Measurements from ENCODE around the gene VWA3B.
"Not testable (repeated sequence)": the region's sequence is repeated elsewhere in the genome, so short reads cannot be mapped to it uniquely, and the experiment has no call there.

Gene VWA3B, protein sequence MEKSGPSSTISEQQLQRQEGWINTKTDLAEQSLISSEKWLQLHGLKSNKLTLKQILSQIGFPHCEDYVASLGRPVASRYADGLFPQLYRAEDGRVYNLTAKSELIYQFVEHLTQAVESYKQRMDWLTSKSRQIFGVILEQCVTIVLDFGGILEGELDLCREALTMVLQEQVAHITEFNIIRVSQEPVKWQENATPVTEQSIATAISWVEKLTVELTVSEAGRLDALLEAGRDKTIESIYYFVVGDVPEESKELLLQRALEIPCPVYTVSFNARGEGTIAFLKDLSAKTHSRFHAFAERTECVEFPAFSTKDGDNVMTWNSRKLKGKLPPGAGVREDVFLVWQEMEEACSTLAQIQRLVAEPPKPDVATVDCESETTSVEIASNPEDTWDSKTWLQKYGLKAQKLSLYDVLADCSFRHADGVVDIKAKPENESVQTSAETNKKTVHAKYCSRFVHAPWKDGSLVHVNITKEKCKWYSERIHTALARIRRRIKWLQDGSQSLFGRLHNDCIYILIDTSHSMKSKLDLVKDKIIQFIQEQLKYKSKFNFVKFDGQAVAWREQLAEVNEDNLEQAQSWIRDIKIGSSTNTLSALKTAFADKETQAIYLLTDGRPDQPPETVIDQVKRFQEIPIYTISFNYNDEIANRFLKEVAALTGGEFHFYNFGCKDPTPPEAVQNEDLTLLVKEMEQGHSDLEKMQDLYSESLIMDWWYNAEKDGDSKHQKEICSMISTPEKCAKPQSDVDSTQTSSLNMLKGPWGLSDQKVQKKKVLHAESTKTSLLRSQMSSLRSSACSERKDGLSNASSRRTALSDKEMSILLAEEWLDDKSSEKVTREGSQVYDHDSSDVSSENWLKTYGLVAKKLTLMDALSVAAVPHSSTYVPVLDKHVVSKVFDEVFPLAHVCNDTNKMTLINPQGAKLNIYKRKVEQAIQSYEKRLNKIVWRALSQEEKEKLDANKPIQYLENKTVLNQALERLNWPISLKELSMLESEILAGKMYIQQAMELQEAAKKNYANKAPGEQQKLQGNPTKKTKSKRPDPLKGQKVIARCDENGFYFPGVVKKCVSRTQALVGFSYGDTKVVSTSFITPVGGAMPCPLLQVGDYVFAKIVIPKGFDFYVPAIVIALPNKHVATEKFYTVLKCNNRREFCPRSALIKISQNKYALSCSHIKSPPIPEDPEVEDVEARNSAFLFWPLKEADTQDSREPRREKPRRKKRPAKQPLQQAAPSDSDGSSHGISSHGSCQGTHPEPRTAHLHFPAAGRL (N-terminal part only)

DNA sequence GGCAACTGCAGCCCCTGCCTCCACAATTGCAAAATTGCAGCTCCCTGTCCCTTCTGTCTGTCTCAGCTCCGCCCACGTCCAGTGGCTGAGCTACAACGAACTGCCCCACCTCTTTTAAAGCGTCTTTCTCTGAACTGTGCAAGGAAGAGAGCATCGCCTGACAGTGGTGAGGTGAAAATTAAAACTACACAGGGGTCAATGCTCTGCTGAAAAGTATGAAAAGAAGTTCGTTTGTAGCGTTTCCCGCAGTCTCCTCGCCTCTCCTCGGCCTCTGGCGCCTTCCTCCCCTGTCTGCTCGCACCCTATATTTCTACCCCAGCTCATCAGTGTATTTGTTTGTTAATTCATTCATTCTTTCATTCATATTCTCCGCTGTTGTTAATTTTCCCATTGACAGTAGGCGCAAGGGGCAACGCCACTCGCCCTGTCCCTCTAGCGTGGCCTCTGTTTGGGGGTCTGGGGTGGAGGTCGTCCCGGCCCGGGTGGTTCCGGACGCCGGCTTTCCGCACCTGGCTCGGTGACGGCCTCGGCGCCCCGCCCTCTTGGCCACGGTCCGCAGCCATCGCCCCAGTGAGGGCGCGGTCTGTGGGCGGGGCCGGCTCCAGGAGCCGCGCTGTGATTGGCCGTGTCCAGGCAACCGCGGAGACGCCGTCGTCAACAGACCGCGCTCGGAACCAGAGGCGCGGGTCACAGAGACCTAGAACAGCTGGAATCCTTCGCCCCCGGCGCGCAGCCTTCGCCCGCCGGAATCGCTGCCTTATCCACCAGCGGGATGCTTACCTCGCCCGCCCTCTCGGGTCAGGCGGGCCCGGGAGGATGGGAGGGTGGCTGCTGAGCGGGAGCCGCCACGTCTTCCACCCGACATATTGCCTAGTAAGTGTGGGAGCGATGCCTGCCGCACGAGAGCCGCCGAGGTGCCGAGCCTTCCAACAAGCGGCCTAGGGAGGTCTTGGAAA, at the start of gene VWA3B:
Gene VWA3B, plus strand, starts transcription at position 677 of the 956 bp plus-strand sequence. CDS start 5,926 bp downstream, outside the sequence.
- Histone ChIP-seq H3K9ac (peak within 1 kb of the TSS; percentile 20 to 64 (median 50); a peak in 17 of 22 replicates), H3K9me3 (replicated peaks in 1 of 11) (no peaks in the 10 kb centered on the region), H3K36me3 (no peaks in the 10 kb centered on the region), H3K4me2 (peak within 1 kb of the TSS; percentile 90 to 100 (median 96)), H3K27me3 (peaks cover 0 to 45% (median 8%) of the 10 kb centered on the region in 11 experiments; a peak in 12 of 22 replicates), H3K4me1 (peaks cover 36 to 69% (median 59%) of the 10 kb centered on the region in 10 experiments), H3K4me3 (peak within 1 kb of the TSS; percentile 48 to 74 (median 60)), H4K20me1 (peaks cover 0 to 5% (median 0%) of the 10 kb centered on the region in 11 experiments; a peak in 2 of 22 replicates), H3K27ac (peak within 1 kb of the TSS in 6 of 11 experiments; percentile 3 to 70 (median 50); a peak in 7 of 22 replicates)
- TF ChIP-seq Cebpa-rat (IDR thresholded peaks at IDR 0.05), result no peak

DNA sequence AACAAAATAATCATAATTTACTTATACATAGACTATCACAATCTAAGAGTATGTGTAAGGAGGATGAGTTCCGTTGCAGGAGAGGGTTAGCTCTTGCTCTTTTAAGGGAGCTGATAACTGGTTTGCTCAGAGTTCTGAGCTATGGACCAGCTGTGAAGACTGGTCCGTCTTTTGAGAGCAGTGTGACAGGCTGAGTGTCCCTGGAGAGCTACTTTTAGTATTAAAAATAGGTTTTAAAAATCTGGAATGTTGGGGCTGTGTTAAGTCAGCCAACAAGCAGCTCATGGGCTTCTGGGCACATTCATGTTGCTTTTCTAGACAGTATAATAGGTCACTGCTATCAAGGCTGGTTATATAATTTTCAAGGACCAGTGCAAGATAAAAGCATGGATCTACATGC, 49.8 kb upstream of the VWA3B start:
- H3K4me1 ChIP-seq, result peaks cover 0 to 14% (median 9%) of the 10 kb centered on the region in 10 experiments; a peak in 10 of 20 replicates
- no peak overlapping the region for H3K9ac ChIP-seq
- 0 out of 22 replicates have a peak overlapping the region, but pooled peaks of 1 of the 11 experiments have one; percentile 5 for H3K4me2 ChIP-seq
- peaks cover 0 to 7% (median 0%) of the 10 kb centered on the region in 11 experiments; a peak in 4 of 22 replicates for H3K9me3 ChIP-seq (replicated peaks in 1 of 11)
- no peak for TF ChIP-seq Cebpa-rat (IDR thresholded peaks at IDR 0.05)
- peaks cover 0 to 32% (median 0%) of the 10 kb centered on the region in 11 experiments; a peak in 3 of 22 replicates for H4K20me1 ChIP-seq
- no peak overlapping the region for H3K4me3 ChIP-seq
- H3K27me3 ChIP-seq, result peaks cover 0 to 97% (median 0%) of the 10 kb centered on the region in 11 experiments; a peak in 7 of 22 replicates
- no peaks in the 10 kb centered on the region for H3K36me3 ChIP-seq
- no peak overlapping the region for H3K27ac ChIP-seq

DNA sequence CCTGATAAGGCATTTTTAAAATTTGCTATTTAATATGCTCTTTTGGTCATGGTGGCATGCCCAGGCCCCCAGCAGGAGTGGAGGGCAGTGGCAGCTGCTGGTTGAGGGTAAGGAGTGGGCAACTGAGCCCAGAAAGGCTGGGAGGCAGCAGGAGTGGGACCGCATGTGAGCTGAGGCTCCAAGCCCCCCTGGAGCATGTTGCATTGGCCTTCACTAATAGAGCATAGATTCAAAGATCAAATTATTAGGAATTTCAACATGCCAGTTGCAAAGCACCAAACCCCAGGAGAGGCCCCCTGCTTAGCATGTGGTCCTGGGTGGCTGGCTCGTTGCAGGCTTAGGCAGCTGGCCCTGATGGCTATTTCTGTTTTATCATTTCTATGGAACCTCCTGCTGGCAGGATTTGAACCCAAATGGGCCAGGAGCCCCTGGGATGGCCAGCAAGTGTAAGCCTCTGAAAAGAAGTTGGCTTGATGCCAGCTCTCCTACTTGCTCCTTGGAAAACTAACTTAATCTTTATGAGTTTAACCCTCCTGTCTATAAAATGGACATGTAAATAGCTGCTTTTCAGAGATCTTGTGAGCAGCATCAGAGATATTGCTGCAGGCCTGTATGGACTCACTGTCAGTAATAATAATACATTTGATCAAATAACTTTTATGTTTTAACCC, 49.2 kb upstream of the VWA3B start:
- no peak overlapping the region for H3K27ac ChIP-seq
- no peak overlapping the region for H3K4me3 ChIP-seq
- peaks cover 0 to 14% (median 9%) of the 10 kb centered on the region in 10 experiments; a peak in 10 of 20 replicates for H3K4me1 ChIP-seq
- H3K9ac ChIP-seq, result no peak overlapping the region
- H3K4me2 ChIP-seq, result 0 out of 22 replicates have a peak overlapping the region, but pooled peaks of 1 of the 11 experiments have one; percentile 5
- no peaks in the 10 kb centered on the region for H3K36me3 ChIP-seq
- peaks cover 0 to 97% (median 0%) of the 10 kb centered on the region in 11 experiments; a peak in 7 of 22 replicates for H3K27me3 ChIP-seq
- TF ChIP-seq Cebpa-rat (IDR thresholded peaks at IDR 0.05), result no peak
- peaks cover 0 to 32% (median 0%) of the 10 kb centered on the region in 11 experiments; a peak in 3 of 22 replicates for H4K20me1 ChIP-seq
- peaks cover 0 to 13% (median under 1%) of the 10 kb centered on the region in 11 experiments; a peak in 7 of 22 replicates for H3K9me3 ChIP-seq (replicated peaks in 1 of 11)

DNA sequence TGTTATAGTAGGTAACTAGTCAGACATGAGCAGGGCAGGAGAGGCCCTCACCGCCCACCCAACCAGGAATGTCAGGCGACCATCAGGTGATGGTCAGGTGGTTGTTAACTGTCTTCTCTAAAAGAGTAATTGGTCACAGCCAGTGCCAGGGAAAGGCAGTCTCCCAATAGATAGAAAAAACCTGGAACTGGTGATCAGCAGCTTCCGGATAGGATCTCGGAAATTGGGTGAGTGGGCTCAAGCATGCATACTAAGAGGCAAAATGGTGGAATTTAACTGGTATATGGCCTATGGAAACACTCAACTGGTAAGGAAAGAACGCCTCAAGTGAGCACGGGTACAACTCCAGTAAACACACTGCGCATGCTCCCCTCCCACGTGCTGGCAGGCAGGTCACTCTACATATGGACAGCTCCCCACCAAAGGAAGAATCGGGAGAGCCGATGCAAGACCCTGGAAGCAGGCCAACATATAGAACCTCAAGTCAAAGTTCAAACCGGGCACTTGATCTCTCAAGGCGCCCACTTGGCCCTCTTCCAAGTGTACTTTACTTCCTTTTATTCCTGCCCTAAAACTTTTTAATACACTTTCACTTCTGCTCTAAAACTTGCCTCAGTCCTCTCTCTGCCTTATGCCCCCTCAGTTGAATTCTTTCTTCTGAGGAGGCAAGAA, 47.7 kb upstream of the VWA3B start:
- Histone ChIP-seq H3K36me3 (0 out of 22 replicates have a peak, but pooled peaks cover 0 to 7% (median 0%) of the 10 kb centered on the region in 11 experiments), H3K27me3 (peaks cover 0 to 97% (median 0%) of the 10 kb centered on the region in 11 experiments; a peak in 7 of 22 replicates), H3K27ac (no peak overlapping the region), H3K4me1 (peaks cover 0 to 14% (median 9%) of the 10 kb centered on the region in 10 experiments; a peak in 10 of 20 replicates), H3K4me2 (peak overlapping the region in 8 of 11 experiments; percentile 2 to 50 (median 16); a peak in 6 of 22 replicates), H3K9me3 (replicated peaks in 1 of 11) (peaks cover 9 to 27% (median 14%) of the 10 kb centered on the region in 11 experiments; a peak in 16 of 22 replicates), H4K20me1 (peaks cover 0 to 32% (median 0%) of the 10 kb centered on the region in 11 experiments; a peak in 3 of 22 replicates), H3K4me3 (no peak overlapping the region), H3K9ac (no peak overlapping the region)
- no peak for TF ChIP-seq Cebpa-rat (IDR thresholded peaks at IDR 0.05)

DNA sequence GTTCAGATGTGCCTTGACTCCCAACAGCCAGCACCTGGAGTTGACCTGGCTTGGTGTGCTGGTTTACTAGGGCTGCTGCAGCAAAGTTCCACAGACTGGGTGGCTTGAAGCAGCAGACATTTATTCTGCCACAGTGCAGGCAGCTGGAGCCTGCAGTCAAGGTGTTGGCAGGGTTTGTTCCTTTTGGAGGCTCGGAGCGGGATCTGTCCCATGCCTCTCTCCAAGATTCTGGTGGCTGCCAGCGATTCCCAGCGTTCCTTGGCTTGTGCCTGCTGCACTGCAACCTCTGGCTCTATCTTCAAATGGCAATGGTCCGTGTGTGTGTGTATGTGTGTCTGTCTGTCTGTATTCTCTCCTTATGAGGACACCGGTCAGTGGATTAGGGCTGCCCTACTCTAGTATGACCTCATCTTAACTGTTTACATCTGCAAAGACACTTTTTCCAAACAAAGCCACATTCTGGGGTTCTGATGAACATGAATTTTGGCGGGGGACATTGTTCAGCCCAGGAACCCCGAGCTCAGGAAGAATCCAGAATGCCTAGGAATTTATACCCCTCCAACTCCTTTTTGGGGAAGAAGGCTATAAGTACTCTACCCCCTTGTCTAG, 46.5 kb upstream of the VWA3B start:
- Histone ChIP-seq H3K9ac (no peak overlapping the region), H3K4me2 (no peak overlapping the region)

DNA sequence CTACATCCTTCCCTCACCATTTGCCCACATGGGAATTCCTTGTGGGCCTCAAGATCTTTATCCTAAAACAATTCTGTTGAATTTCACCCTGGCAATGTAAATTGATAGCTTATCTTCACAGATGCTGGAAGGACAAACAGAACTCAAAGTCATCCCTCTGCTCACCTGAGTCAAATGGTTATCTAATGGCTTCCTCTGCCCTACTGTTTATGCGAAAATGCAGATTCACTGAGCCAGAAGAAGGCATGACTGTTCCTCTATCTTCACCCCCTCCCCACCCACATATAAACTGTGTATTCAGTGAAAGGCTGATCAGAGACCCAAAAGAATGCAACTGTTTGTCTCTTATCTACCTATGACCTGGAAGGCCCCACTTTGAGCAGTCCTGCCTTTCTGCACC, 43.9 kb upstream of the VWA3B start:
- no peak overlapping the region for H3K9ac ChIP-seq
- no peak overlapping the region for H3K4me3 ChIP-seq
- no peak overlapping the region for H3K4me2 ChIP-seq

More for the DNA sequence above, 46.5 kb upstream of the VWA3B start:
- peaks cover 0 to 88% (median 0%) of the 10 kb centered on the region in 11 experiments; a peak in 7 of 22 replicates for H3K27me3 ChIP-seq
- H3K36me3 ChIP-seq, result 0 out of 22 replicates have a peak, but pooled peaks cover 0 to 7% (median 0%) of the 10 kb centered on the region in 11 experiments
- peaks cover 16 to 39% (median 26%) of the 10 kb centered on the region in 11 experiments; a peak in 20 of 22 replicates for H3K9me3 ChIP-seq (replicated peaks in 1 of 11)
- H3K4me3 ChIP-seq, result no peak overlapping the region
- H4K20me1 ChIP-seq, result peaks cover 0 to 32% (median 0%) of the 10 kb centered on the region in 11 experiments; a peak in 3 of 22 replicates
- H3K27ac ChIP-seq, result no peak overlapping the region
- peaks cover 0 to 14% (median 9%) of the 10 kb centered on the region in 10 experiments; a peak in 10 of 20 replicates for H3K4me1 ChIP-seq
- TF ChIP-seq Cebpa-rat (IDR thresholded peaks at IDR 0.05), result no peak

DNA sequence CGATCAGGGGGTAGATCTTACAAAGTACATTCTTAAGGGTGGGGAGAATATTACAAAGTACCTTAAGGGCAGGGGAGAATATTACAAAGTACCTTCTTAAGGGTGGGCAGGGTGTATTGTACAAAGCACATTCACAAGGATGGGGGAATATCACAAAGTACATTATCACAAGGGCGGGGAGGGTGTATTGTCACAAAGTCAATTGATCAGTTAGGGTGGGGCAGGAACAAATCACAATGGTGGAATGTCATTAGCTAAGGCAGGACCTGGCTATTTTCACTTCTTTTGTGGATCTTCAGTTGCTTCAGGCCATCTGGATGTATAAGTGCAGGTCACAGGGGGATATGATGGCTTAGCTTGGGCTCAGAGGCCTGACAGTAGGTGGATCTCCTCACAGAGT, 42.2 kb upstream of the VWA3B start:
- H3K4me2 ChIP-seq, H3K4me3 ChIP-seq, H3K27ac ChIP-seq, H4K20me1 ChIP-seq, H3K36me3 ChIP-seq, H3K9ac ChIP-seq, H3K4me1 ChIP-seq: not testable (repeated sequence)
- Histone ChIP-seq H3K9me3 (replicated peaks in 1 of 11) (peaks cover 20 to 56% (median 30%) of the 10 kb centered on the region in 11 experiments; a peak in 20 of 22 replicates), H3K27me3 (peaks cover 0 to 84% (median 0%) of the 10 kb centered on the region in 11 experiments; a peak in 6 of 22 replicates)

More for the DNA sequence above, 43.9 kb upstream of the VWA3B start:
- peaks cover 0 to 13% (median 8%) of the 10 kb centered on the region in 10 experiments; a peak in 10 of 20 replicates for H3K4me1 ChIP-seq
- no peak for TF ChIP-seq Cebpa-rat (IDR thresholded peaks at IDR 0.05)
- peaks cover 20 to 56% (median 30%) of the 10 kb centered on the region in 11 experiments; a peak in 20 of 22 replicates for H3K9me3 ChIP-seq (replicated peaks in 1 of 11)
- H3K27ac ChIP-seq, result no peak overlapping the region
- peaks cover 0 to 16% (median 0%) of the 10 kb centered on the region in 11 experiments; a peak in 2 of 22 replicates for H4K20me1 ChIP-seq
- 0 out of 22 replicates have a peak, but pooled peaks cover 0 to 7% (median 0%) of the 10 kb centered on the region in 11 experiments for H3K36me3 ChIP-seq
- peaks cover 0 to 83% (median 0%) of the 10 kb centered on the region in 11 experiments; a peak in 6 of 22 replicates for H3K27me3 ChIP-seq
